HL-60 (cell line): ENCODE data around the gene WDR27.

Experiments used
- DNase-seq, 2 experiments: peaks; one replicate each; pipeline ENCODE4 v3.0.0-alpha.2; 2010 to 2020; ENCODE audit warnings: low read depth in 1 of 2, low spot score in 1 of 2
- H3K27ac ChIP-seq: fragments of 250-450 bp; sonication (Bioruptor Pico); replicated peaks from 2 replicates; pipeline ENCODE4 v1.5.1; 2020; ENCODE audit warnings: mild to moderate bottlenecking, moderate library complexity
- H3K27me3 ChIP-seq: fragments of 250-450 bp; sonication (Bioruptor Pico); 2 replicates; pipeline ENCODE4 v1.5.1; 2021; ENCODE audit warnings: mild to moderate bottlenecking, moderate library complexity; ENCODE audit not compliant: insufficient read depth, poor library complexity, severe bottlenecking
- H3K4me3 ChIP-seq: replicated peaks from 2 replicates; pipeline ENCODE4 v1.5.1; 2011; ENCODE audit warnings: mild to moderate bottlenecking, control low read depth, low read length; ENCODE audit not compliant: insufficient read depth
- GABPA ChIP-seq: IDR thresholded peaks from 2 replicates; pipeline ENCODE4 v1.6.1; 2012; ENCODE audit warnings: low read depth
- POLR2AphosphoS5 ChIP-seq: IDR thresholded peaks from 2 replicates; pipeline ENCODE4 v1.6.1; 2012; ENCODE audit warnings: low read depth
- SPI1 ChIP-seq: IDR thresholded peaks from 2 replicates; pipeline ENCODE4 v1.6.1; 2012; ENCODE audit warnings: low read depth, mild to moderate bottlenecking, borderline replicate concordance
- TF ChIP-seq, protein P1 (sequence below): IDR thresholded peaks from one replicate; pipeline ENCODE4 v1.5.1; 2011; ENCODE audit warnings: low read length, control low read depth, inconsistent platforms; ENCODE audit not compliant: insufficient read depth
- TF ChIP-seq, protein P2 (sequence below): IDR thresholded peaks from 2 replicates; pipeline ENCODE4 v1.6.1; 2012; ENCODE audit warnings: low read depth; ENCODE audit not compliant: insufficient replicate concordance

Gene WDR27

DNA sequence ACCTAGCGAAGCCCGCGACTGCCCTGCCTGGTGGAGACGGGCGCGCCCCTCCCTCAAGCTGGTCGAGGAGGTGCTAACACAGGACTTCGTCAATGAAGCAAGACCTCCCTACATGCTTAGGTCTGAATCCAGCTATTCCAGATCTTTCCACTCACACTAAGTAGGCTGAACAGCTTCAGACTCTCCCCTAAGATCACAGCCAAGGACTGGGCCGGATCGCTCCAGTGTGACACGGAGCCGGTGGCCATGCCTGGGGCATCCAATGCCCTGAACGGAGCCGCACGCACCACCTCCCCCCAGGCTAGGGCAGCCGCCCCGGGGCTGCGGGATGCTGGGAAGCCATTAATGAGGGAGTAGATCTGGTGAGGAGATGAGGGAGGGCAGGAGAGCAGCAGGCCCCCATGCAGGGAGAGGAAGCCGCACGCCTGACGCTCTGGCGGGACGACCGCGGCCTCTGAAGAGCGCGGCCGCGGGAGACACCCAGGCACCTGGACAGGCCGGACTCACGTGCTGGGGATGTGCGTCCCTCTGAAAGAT lies 200.0 kb downstream of the WDR27 start:
- TF ChIP-seq SPI1 (no peak), POLR2AphosphoS5 (no peak), GABPA (no peak)
- TF ChIP-seq, protein P1, sequence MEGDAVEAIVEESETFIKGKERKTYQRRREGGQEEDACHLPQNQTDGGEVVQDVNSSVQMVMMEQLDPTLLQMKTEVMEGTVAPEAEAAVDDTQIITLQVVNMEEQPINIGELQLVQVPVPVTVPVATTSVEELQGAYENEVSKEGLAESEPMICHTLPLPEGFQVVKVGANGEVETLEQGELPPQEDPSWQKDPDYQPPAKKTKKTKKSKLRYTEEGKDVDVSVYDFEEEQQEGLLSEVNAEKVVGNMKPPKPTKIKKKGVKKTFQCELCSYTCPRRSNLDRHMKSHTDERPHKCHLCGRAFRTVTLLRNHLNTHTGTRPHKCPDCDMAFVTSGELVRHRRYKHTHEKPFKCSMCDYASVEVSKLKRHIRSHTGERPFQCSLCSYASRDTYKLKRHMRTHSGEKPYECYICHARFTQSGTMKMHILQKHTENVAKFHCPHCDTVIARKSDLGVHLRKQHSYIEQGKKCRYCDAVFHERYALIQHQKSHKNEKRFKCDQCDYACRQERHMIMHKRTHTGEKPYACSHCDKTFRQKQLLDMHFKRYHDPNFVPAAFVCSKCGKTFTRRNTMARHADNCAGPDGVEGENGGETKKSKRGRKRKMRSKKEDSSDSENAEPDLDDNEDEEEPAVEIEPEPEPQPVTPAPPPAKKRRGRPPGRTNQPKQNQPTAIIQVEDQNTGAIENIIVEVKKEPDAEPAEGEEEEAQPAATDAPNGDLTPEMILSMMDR: no peak
- TF ChIP-seq, protein P2, sequence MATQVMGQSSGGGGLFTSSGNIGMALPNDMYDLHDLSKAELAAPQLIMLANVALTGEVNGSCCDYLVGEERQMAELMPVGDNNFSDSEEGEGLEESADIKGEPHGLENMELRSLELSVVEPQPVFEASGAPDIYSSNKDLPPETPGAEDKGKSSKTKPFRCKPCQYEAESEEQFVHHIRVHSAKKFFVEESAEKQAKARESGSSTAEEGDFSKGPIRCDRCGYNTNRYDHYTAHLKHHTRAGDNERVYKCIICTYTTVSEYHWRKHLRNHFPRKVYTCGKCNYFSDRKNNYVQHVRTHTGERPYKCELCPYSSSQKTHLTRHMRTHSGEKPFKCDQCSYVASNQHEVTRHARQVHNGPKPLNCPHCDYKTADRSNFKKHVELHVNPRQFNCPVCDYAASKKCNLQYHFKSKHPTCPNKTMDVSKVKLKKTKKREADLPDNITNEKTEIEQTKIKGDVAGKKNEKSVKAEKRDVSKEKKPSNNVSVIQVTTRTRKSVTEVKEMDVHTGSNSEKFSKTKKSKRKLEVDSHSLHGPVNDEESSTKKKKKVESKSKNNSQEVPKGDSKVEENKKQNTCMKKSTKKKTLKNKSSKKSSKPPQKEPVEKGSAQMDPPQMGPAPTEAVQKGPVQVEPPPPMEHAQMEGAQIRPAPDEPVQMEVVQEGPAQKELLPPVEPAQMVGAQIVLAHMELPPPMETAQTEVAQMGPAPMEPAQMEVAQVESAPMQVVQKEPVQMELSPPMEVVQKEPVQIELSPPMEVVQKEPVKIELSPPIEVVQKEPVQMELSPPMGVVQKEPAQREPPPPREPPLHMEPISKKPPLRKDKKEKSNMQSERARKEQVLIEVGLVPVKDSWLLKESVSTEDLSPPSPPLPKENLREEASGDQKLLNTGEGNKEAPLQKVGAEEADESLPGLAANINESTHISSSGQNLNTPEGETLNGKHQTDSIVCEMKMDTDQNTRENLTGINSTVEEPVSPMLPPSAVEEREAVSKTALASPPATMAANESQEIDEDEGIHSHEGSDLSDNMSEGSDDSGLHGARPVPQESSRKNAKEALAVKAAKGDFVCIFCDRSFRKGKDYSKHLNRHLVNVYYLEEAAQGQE: no peak
- no peak overlapping the region for H3K27ac ChIP-seq
- H3K4me3 ChIP-seq: no peak overlapping the region
- H3K27me3 ChIP-seq: no peaks in the 10 kb centered on the region
- DNase-seq: no peak

DNA sequence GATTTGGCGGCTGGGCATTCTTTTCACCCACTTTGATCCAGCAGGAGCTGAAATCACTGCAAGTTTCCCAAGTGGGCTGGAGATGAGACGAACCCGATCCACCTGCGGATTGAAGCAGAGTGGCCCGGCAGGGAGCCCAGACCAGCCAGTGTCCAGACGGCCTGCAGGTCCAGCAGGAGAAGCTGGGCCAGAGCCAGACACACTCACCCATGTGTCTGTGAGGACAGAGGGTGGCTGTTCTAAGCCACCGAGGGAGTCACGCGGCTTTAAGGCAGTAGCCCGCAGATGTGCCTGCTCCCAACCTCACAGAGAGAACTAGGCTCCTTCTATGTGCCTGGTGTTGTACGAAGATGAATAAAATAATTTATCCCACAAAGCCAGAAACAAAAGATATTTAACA lies 200.7 kb downstream of the WDR27 start:
- H3K27ac ChIP-seq: no peak overlapping the region
- no peak overlapping the region for H3K4me3 ChIP-seq
- no peak for DNase-seq
- TF ChIP-seq GABPA: no peak
- no peak for TF ChIP-seq POLR2AphosphoS5
- no peak for TF ChIP-seq SPI1
- TF ChIP-seq, protein P1: no peak
- TF ChIP-seq, protein P2: no peak
- no peaks in the 10 kb centered on the region for H3K27me3 ChIP-seq

DNA sequence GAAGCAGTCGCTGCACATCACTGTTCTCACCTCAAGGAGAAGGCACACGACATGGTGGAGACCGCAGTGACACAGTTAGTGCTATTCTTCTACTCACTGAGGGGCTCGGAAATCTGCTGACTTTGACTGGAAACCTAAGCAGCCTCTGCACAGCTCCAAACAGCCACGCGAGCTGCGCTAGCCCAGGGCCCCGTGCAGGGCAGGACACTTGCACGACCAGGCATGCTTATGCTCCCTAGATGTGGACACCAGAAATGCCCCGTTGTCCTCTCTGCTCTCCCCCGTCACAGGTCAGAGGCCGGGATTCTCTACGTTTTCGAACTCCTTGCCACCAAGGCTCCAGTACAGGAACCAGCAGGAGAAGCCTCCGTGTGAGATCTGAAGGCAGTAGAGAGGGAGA lies 201.1 kb downstream of the WDR27 start:
- H3K27me3 ChIP-seq: no peaks in the 10 kb centered on the region

More for the DNA sequence above, 201.1 kb downstream of the WDR27 start:
- TF ChIP-seq GABPA (no peak), SPI1 (no peak), POLR2AphosphoS5 (no peak)
- TF ChIP-seq, protein P1: no peak
- TF ChIP-seq, protein P2: no peak
- DNase-seq: no peak
- H3K27ac ChIP-seq: no peak overlapping the region
- no peak overlapping the region for H3K4me3 ChIP-seq
